GM18873 (cell line): ENCODE data around the gene EIF2A.
"Not testable (repeated sequence)": the region's sequence is repeated elsewhere in the genome, so short reads cannot be mapped to it uniquely, and the experiment has no call there.

Source experiments
- ATAC-seq: cut with Tn5 transposase; IDR thresholded peaks from one replicate; pipeline ENCODE4 v1.9.1; 2021; ENCODE audit warnings: mild to moderate bottlenecking, moderate library complexity, moderate number of reproducible peaks; ENCODE audit not compliant: unreplicated experiment, low FRiP score

EIF2A gene

GRCh38 chr3:150599611-150600297 is 53.2 kb downstream of the EIF2A start:
- peak; percentile 19 for ATAC-seq

DNA sequence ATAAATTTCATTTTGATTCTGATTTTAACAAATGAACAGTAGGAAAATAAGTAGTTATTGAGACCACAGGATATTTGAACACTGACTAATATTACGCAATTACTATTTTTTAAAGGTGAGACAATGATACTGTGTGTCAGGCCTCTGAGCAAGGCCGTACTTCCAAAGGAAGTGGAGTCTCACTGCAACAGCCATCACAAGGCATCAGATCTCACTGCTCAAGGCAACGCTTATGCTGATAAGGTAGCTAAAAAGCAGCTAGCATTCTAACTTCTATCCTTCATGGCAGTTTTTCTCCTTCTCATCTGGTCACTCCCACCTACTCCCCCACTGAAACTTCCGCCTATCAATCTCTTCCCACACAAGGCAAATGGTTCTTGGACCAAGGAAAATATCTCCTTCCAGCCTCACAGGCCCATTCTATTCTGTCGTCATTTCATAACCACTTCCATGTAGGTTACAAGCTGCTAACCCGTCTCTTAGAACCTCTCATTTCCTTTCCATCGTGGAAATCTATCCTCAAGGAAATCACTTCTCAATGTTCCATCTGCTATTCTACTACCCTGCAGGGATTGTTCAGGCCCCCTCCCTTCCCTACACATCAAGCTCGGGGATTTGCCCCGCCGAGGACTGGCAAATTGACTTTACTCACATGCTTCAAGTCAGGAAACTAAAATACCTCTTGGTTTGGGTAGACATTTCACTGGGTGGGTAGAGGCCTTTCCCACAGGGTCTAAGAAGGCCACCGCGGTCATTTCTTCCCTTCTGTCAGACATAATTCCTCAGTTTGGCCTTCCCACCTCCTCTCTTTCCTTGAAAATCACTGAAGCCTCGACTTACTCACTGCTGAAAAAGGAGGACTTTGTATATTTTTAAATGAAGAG is 54.3 kb downstream of the EIF2A start:
- not testable (repeated sequence) for ATAC-seq

DNA sequence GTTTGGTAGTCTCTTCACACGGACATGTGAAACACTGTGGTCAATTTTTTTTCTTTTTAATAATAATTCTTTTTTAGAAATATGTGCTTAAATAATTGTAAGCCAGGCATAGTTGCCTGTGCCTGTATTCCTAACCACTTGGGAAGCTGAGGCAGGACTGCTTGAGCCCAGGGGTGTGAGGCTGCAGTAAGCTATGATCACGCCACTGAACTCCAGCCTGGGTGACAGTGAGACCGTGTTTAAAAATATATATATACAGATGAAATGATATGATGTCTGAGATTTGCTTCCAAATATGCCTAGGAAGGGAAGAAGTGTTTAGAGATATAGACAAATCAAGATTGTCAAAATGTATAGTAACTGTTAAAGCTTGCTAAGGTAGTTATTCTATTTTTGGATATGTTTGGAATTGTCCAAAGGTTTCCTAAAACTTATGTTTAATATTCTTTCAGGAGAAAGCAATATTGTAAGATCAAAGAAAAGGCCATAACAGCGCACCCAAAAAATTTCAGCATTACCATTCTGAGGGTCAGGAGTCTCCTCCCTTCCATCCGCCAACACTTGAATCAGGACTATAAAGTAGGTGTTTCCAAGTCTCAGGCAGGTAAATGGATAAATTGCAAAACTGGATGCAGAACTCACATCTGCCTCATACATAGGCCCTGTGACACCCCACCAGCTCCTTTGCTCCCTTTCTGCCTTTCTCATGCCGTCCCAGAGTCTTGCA is 56.0 kb downstream of the EIF2A start:
- ATAC-seq, result peak; percentile 2

- peak; percentile 47 for ATAC-seq
Measured at GRCh38 chr3:150603153-150603979, 56.8 kb downstream of the EIF2A start, which contains the start of gene SELENOT. TSS of gene SELENOT (plus strand) at chr3:150603321. CDS start at chr3:150603363, 42 bp downstream.

- no peak for ATAC-seq
Measured at GRCh38 chr3:150603980-150604319, 57.4 kb downstream of the EIF2A start.

DNA sequence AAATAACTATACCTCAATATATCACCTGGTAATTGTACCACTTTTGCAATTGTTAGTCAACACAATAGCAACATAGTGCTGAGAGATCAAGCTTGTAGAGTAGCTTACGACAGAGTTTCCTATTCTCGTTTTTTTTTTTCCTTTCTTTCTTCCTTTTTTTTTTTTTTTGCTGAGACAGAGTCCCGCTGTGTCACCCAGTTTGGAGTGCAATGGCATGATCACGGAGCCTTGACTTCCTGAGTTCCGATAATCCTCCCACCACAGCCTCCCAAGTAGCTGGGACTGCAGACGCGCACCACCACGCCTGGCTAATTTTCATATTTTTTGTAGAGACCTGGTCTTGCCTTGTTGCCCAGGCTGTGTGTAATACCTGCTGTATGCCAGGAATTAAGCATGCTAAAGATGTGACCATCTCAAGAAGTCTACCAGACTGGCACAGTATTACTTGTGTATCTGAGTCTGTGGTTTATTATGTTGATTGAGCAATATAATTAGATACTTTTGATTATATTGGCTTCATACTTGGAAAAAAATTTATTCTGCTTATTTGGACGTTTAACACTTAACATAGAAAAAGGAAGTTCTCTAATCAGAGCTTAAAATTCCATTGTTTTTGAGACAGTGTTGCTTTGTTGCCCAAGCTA is 59.5 kb downstream of the EIF2A start:
- ATAC-seq, result no peak

GRCh38 chr3:150607267-150608065 is 60.9 kb downstream of the EIF2A start:
- ATAC-seq, result no peak

DNA sequence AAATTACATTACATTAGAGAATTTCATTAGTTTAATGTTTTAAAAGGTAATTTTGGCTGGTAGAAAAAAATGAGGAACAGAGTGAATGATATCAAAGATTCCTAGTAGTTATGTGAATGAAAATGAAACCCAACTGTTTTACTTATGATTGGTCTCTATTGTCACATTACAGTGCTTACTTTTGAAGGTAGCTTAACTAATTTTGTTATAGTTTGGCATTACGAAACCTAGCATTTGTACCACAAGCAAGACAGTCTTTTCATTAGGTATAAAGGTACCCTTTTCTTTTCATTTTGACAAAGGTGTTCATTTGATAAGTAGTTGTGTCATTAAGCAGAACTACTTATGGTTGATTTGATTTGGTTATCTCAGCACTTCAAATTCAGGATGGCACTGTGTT is 63.4 kb downstream of the EIF2A start:
- ATAC-seq, result no peak

DNA sequence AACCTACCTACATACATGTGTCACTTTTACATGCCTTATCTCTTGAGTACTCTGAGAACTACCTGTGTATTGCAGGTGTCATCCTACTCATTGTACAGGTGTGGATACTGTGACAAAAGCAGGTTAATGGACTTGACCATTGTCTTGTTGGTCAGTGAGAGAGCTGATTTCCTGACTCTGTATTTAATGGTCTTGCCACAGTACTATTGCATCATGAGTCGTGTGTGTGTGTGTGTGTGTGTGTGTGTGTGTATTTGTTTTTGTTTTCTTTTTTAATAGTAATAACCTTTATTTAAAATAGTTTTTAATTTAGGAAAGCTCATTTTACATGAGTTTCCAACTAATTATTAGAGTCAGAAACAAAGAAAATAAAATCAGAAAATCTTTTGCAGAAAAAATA is 64.2 kb downstream of the EIF2A start:
- ATAC-seq, result no peak

GRCh38 chr3:150611666-150612065 is 65.1 kb downstream of the EIF2A start:
- ATAC-seq, result no peak

DNA sequence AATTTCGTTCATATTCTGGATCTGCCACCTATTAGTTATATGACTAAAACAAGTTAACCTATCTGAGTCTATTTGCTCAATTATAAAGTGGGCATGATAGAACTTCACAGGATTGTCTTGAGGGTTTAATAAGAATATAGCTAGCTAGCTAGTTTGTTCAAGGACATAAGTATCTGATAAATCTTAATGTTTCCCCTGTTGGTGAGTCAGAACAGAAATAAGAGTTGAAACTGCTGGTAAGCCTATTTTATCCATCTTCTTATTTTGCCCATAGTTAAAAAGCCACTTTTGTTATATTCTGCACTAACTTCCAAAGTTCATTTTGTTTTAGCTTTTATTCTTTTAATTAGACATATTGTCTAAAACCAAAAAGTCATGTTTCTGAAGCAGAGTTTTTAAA is 65.9 kb downstream of the EIF2A start:
- no peak for ATAC-seq

DNA sequence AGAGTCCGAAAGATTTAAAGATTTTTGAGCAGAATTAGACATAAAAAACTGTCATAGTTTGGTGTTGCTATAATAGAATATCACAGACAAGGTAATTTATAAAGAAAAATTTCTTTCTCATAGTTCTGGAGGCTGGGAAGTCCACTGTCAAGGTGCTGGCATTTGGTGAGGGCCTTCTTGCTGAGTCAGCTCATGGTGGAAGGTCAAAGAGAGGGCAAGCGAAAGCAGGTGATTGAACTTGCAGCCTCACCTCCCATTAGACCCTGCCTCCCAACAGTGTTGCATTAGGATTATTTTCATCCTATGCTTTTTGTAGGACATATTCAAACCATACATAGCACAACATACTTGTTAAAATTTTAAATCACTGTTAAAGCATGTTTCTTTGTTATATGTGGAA is 66.4 kb downstream of the EIF2A start:
- ATAC-seq, result no peak

- ATAC-seq, result no peak
Measured at GRCh38 chr3:150613709-150614480, 67.3 kb downstream of the EIF2A start.

GRCh38 chr3:150620002-150620689 is 73.6 kb downstream of the EIF2A start:
- ATAC-seq, result no peak

DNA sequence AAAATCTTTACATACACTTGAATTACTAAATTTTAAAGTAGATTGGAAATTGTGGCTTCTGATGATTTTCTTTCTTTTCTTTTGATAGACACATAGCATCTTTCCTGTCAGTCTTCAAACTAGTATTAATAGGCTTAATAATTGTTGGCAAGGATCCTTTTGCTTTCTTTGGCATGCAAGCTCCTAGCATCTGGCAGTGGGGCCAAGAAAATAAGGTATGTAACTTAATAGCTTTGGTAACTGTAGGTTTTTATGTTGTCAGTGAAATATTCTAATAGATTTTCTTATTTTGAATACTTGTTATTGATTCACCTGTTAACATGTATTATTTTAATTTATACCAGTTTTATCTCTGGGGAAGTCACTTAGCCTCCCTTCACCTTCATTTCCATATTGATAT is 76.4 kb downstream of the EIF2A start:
- ATAC-seq, result not testable (repeated sequence)

DNA sequence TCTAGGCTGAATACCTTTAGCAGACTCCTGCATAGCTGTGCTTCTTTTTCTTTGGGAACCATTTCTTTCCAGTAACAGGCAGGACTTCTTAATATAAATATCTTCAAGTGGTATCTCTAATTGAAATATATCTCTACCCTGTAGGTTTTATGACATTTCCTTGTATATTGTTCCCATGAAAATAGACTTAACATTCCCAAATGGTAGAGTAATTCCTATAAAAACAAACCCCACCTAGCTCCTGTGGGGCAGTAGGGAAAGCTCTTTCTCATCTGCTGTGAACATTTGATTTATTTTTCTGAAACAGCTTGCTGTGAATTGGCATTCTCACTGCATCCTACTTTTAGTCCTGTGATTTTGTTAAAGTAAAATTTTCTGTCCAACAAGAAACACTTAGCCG is 77.4 kb downstream of the EIF2A start:
- no peak for ATAC-seq

DNA sequence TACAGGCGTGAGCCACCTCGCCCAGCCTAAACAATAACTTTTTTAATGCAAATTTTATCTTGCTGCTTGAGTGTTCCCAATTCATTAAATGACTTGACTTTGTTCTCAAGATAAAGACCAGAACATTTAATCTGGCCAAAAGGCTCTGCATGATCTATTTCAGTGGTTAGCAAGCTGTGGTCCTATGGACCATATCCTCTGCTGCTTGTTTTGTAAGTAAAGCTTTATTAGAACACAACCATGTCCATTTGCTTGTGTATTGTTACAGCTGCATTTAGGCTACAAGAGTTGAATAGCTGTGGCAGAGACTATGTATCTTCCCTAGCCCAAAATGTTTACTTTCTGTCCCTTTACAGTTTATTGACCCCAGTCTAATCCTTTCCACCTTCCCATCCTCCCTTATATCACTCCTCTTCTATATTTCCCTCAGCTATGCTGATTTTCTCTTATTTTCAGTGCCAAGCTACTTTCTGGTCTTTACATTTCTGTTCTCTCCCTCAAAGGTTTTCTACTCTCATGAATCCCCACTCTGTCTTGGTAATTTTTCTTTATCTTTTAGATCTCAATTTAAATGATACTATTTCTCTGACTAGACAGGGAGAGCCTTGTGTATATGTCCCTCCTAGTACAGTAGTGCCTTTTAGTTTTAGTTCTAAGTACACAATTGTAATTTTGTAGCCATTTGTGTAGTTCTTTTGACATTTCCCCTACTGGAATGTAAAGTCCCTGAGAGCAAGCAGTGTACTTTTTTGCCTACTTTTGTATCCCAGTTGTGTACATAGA is 79.8 kb downstream of the EIF2A start:
- no peak for ATAC-seq
